ENCODE measurements around the gene MRGPRD. TPM values are rescaled to one million over a fixed set of nuclear protein-coding genes. Genes with fewer than 3 reads are reported as not detected.
"Not testable (repeated sequence)": the region's sequence is repeated elsewhere in the genome, so short reads cannot be mapped to it uniquely, and the experiment has no call there.

MRGPRD gene
- total RNA-seq, 5 donors from 2014 or later (not counting 1 experiment from before 2014, with no cell fraction given) = not detected

GRCh38 chr11:68977781-68978625, 2.8 kb downstream of the MRGPRD start:
- 64% methylated on average over 7 of the region's 14 CpGs for WGBS (ENCODE audit: insufficient coverage)
- Histone ChIP-seq H3K4me1 (ENCODE audit: control insufficient read depth in 1 of 2, extremely low read depth in 1 of 2, insufficient read depth in 2 of 2, low read length in 2 of 2) (no peaks in the 10 kb centered on the region), H3K9me3 (no peaks in the 10 kb centered on the region), H3K27ac (ENCODE audit: low read length) (no peak overlapping the region), H3K4me3 (ENCODE audit: control insufficient read depth in 1 of 2, extremely low read depth in 1 of 2, low read length in 1 of 2) (no peak overlapping the region), H3K36me3 (ENCODE audit: control insufficient read depth in 2 of 2, extremely low read depth in 1 of 2, insufficient read depth in 1 of 2, low read length in 1 of 2) (no peaks in the 10 kb centered on the region), H3K27me3 (replicated peaks in 1 of 2; ENCODE audit: control insufficient read depth in 2 of 2, extremely low read depth in 1 of 2, insufficient read depth in 2 of 2, low read length in 1 of 2) (peaks cover 0 to 23% of the 10 kb centered on the region in 2 experiments)
- peaks cover 0 to 2% (median 0%) of the 10 kb centered on the region in 3 donors for H3K4me1 Mint-ChIP-seq
- ChIA-PET POLR2A (no interaction called here), CTCF (no interaction called here)
- H3K27me3 Mint-ChIP-seq = peaks cover 0 to 6% of the 10 kb centered on the region in 2 donors
- ATAC-seq (replicated peaks in 1 of 4) (no peak), DNase-seq (peak in 1 of 35 experiments; percentile 21)
- H3K4me3 Mint-ChIP-seq = no peak overlapping the region
- H3K9me3 Mint-ChIP-seq = peaks cover 0 to 13% (median 2%) of the 10 kb centered on the region in 3 donors
- H3K27ac Mint-ChIP-seq = no peak overlapping the region
- H3K36me3 Mint-ChIP-seq = peaks cover 6% of the 10 kb centered on the region

DNA sequence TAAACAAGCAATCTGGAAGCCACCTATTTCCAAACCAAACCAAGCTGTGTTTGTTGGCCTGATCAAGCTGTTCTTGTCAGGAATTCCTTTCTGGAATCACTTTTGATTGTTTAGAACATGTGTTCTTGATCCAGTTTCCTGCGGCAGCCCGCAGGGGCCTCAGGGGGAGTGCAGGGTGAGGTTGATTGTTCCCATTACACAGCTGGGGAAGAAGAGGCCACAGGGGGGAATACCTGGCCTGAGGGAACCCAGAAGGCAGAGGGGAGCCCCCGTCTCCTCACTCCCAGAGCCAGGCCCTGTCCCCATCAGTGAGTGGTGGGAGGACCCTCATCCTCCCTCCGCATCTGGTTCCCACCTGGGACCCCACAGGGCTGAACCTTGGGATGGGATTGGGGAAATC, 4.2 kb downstream of the MRGPRD start:
- DNase-seq (no peak), ATAC-seq (replicated peaks in 1 of 4) (no peak)
- H3K4me3 Mint-ChIP-seq = no peak overlapping the region
- Histone ChIP-seq H3K4me3 (ENCODE audit: control insufficient read depth in 1 of 2, extremely low read depth in 1 of 2, low read length in 1 of 2) (no peak overlapping the region), H3K27ac (ENCODE audit: low read length) (no peak overlapping the region), H3K9me3 (no peaks in the 10 kb centered on the region), H3K27me3 (replicated peaks in 1 of 2; ENCODE audit: control insufficient read depth in 2 of 2, extremely low read depth in 1 of 2, insufficient read depth in 2 of 2, low read length in 1 of 2) (peaks cover 0 to 23% of the 10 kb centered on the region in 2 experiments), H3K4me1 (ENCODE audit: control insufficient read depth in 1 of 2, extremely low read depth in 1 of 2, insufficient read depth in 2 of 2, low read length in 2 of 2) (no peaks in the 10 kb centered on the region), H3K36me3 (ENCODE audit: control insufficient read depth in 2 of 2, extremely low read depth in 1 of 2, insufficient read depth in 1 of 2, low read length in 1 of 2) (no peaks in the 10 kb centered on the region)
- H3K4me1 Mint-ChIP-seq = peaks cover 0 to 2% (median 0%) of the 10 kb centered on the region in 3 donors
- ChIA-PET POLR2A (no interaction called here), CTCF (no interaction called here)
- 93% methylated on average over 3 of the region's 4 CpGs for WGBS (ENCODE audit: insufficient coverage)
- peaks cover under 1 to 8% of the 10 kb centered on the region in 2 donors for H3K27me3 Mint-ChIP-seq
- H3K9me3 Mint-ChIP-seq = no peaks in the 10 kb centered on the region
- peaks cover 3% of the 10 kb centered on the region for H3K36me3 Mint-ChIP-seq
- H3K27ac Mint-ChIP-seq = no peak overlapping the region

- WGBS (ENCODE audit: insufficient coverage) = 64% methylated on average over 4 of the region's 4 CpGs
- H3K36me3 ChIP-seq (ENCODE audit: control insufficient read depth in 2 of 2, extremely low read depth in 1 of 2, insufficient read depth in 1 of 2, low read length in 1 of 2) = no peaks in the 10 kb centered on the region
- Mint-ChIP-seq H3K27me3 (peaks cover 5 to 10% of the 10 kb centered on the region in 2 donors), H3K36me3 (peaks cover 3% of the 10 kb centered on the region), H3K4me1 (peaks cover 0 to 2% (median 0%) of the 10 kb centered on the region in 3 donors), H3K27ac (no peak overlapping the region), H3K9me3 (no peaks in the 10 kb centered on the region), H3K4me3 (no peak overlapping the region)
- ATAC-seq (replicated peaks in 1 of 4) (no peak), DNase-seq (no peak)
- no peaks in the 10 kb centered on the region for H3K9me3 ChIP-seq
- POLR2A ChIA-PET = no interaction called here
- H3K27me3 ChIP-seq (replicated peaks in 1 of 2; ENCODE audit: control insufficient read depth in 2 of 2, extremely low read depth in 1 of 2, insufficient read depth in 2 of 2, low read length in 1 of 2) = peaks cover 0 to 23% of the 10 kb centered on the region in 2 experiments
- no peaks in the 10 kb centered on the region for H3K4me1 ChIP-seq (ENCODE audit: control insufficient read depth in 1 of 2, extremely low read depth in 1 of 2, insufficient read depth in 2 of 2, low read length in 2 of 2)
- H3K27ac ChIP-seq (ENCODE audit: low read length) = no peak overlapping the region
- CTCF ChIA-PET = no interaction called here
- no peak overlapping the region for H3K4me3 ChIP-seq (ENCODE audit: control insufficient read depth in 1 of 2, extremely low read depth in 1 of 2, low read length in 1 of 2)
Observed at GRCh38 chr11:68976095-68976494, 4.7 kb downstream of the MRGPRD start.

DNA sequence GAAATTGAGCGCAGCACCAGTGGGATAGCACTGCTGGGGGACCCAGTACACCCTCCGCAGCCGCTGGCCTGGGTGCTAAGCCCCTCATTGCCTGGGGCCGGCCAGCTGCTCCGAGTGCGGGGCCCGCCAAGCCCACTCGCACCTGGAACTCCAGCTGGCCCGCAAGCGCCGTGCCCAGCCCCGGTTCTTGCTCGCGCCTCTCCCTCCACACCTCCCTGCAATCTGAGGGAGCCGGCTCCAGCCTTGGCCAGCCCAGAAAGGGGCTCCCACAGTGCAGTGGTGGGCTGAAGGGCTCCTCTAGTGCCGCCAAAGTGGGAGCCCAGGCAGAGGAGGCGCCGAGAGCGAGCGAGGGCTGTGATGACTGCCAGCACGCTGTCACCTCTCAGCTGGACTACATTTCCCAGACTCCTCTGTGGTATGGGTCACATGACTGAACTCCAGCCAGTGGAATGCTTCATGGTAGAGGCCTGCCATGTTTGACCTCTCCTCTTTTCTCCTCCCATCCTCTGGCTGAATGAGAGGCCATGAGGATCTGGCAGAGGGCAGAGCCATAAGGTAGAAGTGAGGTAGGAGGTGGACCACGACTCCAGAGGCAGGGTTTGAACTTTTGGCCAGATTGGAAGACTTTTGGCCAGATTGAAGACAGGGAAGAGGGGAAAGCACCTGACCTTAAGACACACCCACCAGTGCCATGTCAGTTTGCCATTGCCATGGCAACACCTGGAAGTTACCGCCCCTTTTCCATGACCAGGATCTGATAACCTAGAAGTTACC, 6.2 kb downstream of the MRGPRD start:
- Mint-ChIP-seq H3K36me3 (peaks cover 3% of the 10 kb centered on the region), H3K4me1 (peaks cover 0 to 2% (median 0%) of the 10 kb centered on the region in 3 donors), H3K4me3 (no peak overlapping the region), H3K27ac (no peak overlapping the region), H3K27me3 (peaks cover 5 to 10% of the 10 kb centered on the region in 2 donors), H3K9me3 (no peaks in the 10 kb centered on the region)
- peak in 3 of 4 experiments; percentile 26 to 55 (median 54) for ATAC-seq (replicated peaks in 1 of 4)
- H3K36me3 ChIP-seq (ENCODE audit: control insufficient read depth in 2 of 2, extremely low read depth in 1 of 2, insufficient read depth in 1 of 2, low read length in 1 of 2) = no peaks in the 10 kb centered on the region
- H3K27me3 ChIP-seq (replicated peaks in 1 of 2; ENCODE audit: control insufficient read depth in 2 of 2, extremely low read depth in 1 of 2, insufficient read depth in 2 of 2, low read length in 1 of 2) = peaks cover 0 to 20% of the 10 kb centered on the region in 2 experiments
- POLR2A ChIA-PET = no interaction called here
- WGBS (ENCODE audit: insufficient coverage) = 94% methylated on average over 6 of the region's 23 CpGs
- H3K27ac ChIP-seq (ENCODE audit: low read length) = no peak overlapping the region
- H3K9me3 ChIP-seq = no peaks in the 10 kb centered on the region
- no peaks in the 10 kb centered on the region for H3K4me1 ChIP-seq (ENCODE audit: control insufficient read depth in 1 of 2, extremely low read depth in 1 of 2, insufficient read depth in 2 of 2, low read length in 2 of 2)
- no peak overlapping the region for H3K4me3 ChIP-seq (ENCODE audit: control insufficient read depth in 1 of 2, extremely low read depth in 1 of 2, low read length in 1 of 2)
- CTCF ChIA-PET = interaction anchor here in 1 of 2 donors (0.6 kb wide), 1 partner anchor 815 kb away, joined by 3 read pairs; no protein-coding TSS in a partner anchor
- DNase-seq = peak in 1 of 35 experiments; percentile 21

GRCh38 chr11:68973706-68974105, 7.1 kb downstream of the MRGPRD start:
- peaks cover 0 to 18% of the 10 kb centered on the region in 2 experiments for H3K27me3 ChIP-seq (replicated peaks in 1 of 2; ENCODE audit: control insufficient read depth in 2 of 2, extremely low read depth in 1 of 2, insufficient read depth in 2 of 2, low read length in 1 of 2)
- H3K4me1 Mint-ChIP-seq; DNase-seq; H3K4me1 ChIP-seq (ENCODE audit: control insufficient read depth in 1 of 2, extremely low read depth in 1 of 2, insufficient read depth in 2 of 2, low read length in 2 of 2); H3K36me3 ChIP-seq (ENCODE audit: control insufficient read depth in 2 of 2, extremely low read depth in 1 of 2, insufficient read depth in 1 of 2, low read length in 1 of 2); H3K9me3 ChIP-seq; H3K9me3 Mint-ChIP-seq; H3K4me3 Mint-ChIP-seq; POLR2A ChIA-PET; H3K36me3 Mint-ChIP-seq; ATAC-seq (replicated peaks in 1 of 4); H3K4me3 ChIP-seq (ENCODE audit: control insufficient read depth in 1 of 2, extremely low read depth in 1 of 2, low read length in 1 of 2); H3K27ac Mint-ChIP-seq; CTCF ChIA-PET; H3K27ac ChIP-seq (ENCODE audit: low read length): not testable (repeated sequence)
- H3K27me3 Mint-ChIP-seq = peaks cover 5 to 10% of the 10 kb centered on the region in 2 donors
- WGBS (ENCODE audit: insufficient coverage) = 61% methylated on average over 7 of the region's 12 CpGs

DNA sequence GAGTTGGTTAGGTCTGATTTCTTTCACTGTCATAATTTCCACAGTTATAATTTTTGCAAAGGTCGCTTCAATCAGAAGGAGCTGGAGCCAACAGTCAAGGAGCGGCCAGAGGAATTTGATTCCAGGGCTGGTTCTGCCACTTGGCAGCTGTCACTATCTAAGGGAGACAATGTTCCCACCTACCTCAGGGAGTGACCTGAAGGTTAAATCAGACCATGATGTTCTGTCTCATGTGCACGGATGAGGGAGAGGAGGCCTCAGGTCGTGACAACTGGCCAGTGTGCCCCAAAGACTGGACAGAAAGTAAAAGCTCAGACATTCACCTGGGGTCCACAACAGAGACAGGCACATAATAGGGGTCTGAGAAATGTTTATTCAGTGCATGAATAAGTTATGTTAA, 7.6 kb downstream of the MRGPRD start:
- H3K27me3 ChIP-seq (replicated peaks in 1 of 2; ENCODE audit: control insufficient read depth in 2 of 2, extremely low read depth in 1 of 2, insufficient read depth in 2 of 2, low read length in 1 of 2) = peaks cover 0 to 18% of the 10 kb centered on the region in 2 experiments
- DNase-seq (no peak), ATAC-seq (replicated peaks in 1 of 4) (no peak)
- Mint-ChIP-seq H3K4me1 (peaks cover 0 to 2% (median 0%) of the 10 kb centered on the region in 3 donors), H3K36me3 (peaks cover 3% of the 10 kb centered on the region), H3K9me3 (no peaks in the 10 kb centered on the region), H3K27ac (no peak overlapping the region), H3K4me3 (no peak overlapping the region), H3K27me3 (peaks cover 7 to 11% of the 10 kb centered on the region in 2 donors)
- ChIA-PET POLR2A (no interaction called here), CTCF (no interaction called here)
- H3K27ac ChIP-seq (ENCODE audit: low read length) = no peak overlapping the region
- H3K4me3 ChIP-seq (ENCODE audit: control insufficient read depth in 1 of 2, extremely low read depth in 1 of 2, low read length in 1 of 2) = no peak overlapping the region
- H3K36me3 ChIP-seq (ENCODE audit: control insufficient read depth in 2 of 2, extremely low read depth in 1 of 2, insufficient read depth in 1 of 2, low read length in 1 of 2) = no peaks in the 10 kb centered on the region
- WGBS (ENCODE audit: insufficient coverage) = 63% methylated on average over 2 of the region's 4 CpGs
- no peaks in the 10 kb centered on the region for H3K4me1 ChIP-seq (ENCODE audit: control insufficient read depth in 1 of 2, extremely low read depth in 1 of 2, insufficient read depth in 2 of 2, low read length in 2 of 2)
- H3K9me3 ChIP-seq = no peaks in the 10 kb centered on the region
